GM10847 (cell line): ENCODE data around the gene MED13L.

Experiments
- POLR2A ChIP-seq: IDR thresholded peaks from 2 replicates; pipeline ENCODE4 v1.6.1; 2011; ENCODE audit not compliant: insufficient read length; ENCODE audit errors: extremely low read depth

MED13L gene

GRCh38 chr12:116024769-116025168 lies 252.7 kb downstream of the MED13L start:
- no peak for TF ChIP-seq POLR2A

- no peak for TF ChIP-seq POLR2A
These were observed 258.1 kb downstream of the MED13L start for GRCh38 chr12:116019415-116019814.

GRCh38 chr12:116018282-116018681 lies 259.2 kb downstream of the MED13L start:
- no peak for TF ChIP-seq POLR2A

- TF ChIP-seq POLR2A = no peak
These were observed 262.0 kb downstream of the MED13L start for GRCh38 chr12:116015525-116015924.

- TF ChIP-seq POLR2A = no peak
These were observed 264.7 kb downstream of the MED13L start for GRCh38 chr12:116012757-116013156.

- TF ChIP-seq POLR2A = no peak
These were observed 266.3 kb downstream of the MED13L start for GRCh38 chr12:116011217-116011616.

GRCh38 chr12:116010467-116010866 lies 267.0 kb downstream of the MED13L start:
- TF ChIP-seq POLR2A = no peak

GRCh38 chr12:116009805-116010204 lies 267.7 kb downstream of the MED13L start:
- no peak for TF ChIP-seq POLR2A

- no peak for TF ChIP-seq POLR2A
These were observed 271.4 kb downstream of the MED13L start for GRCh38 chr12:116006141-116006540.

- TF ChIP-seq POLR2A = no peak
These were observed 274.5 kb downstream of the MED13L start for GRCh38 chr12:116002890-116003536.

- no peak for TF ChIP-seq POLR2A
These were observed 277.2 kb downstream of the MED13L start for GRCh38 chr12:116000252-116000651.

GRCh38 chr12:115999582-115999981 lies 277.9 kb downstream of the MED13L start:
- no peak for TF ChIP-seq POLR2A

GRCh38 chr12:115998794-115999478 lies 278.6 kb downstream of the MED13L start:
- TF ChIP-seq POLR2A = no peak

GRCh38 chr12:115998119-115998633 lies 279.3 kb downstream of the MED13L start:
- no peak for TF ChIP-seq POLR2A

GRCh38 chr12:115993737-115994136 lies 283.8 kb downstream of the MED13L start:
- TF ChIP-seq POLR2A = no peak

GRCh38 chr12:115990241-115990640 lies 287.3 kb downstream of the MED13L start:
- TF ChIP-seq POLR2A = no peak
